ENCODE data around the gene SLC35C1. TPM values are rescaled to one million over a fixed set of nuclear protein-coding genes. Genes with fewer than 3 reads are reported as not detected.

Gene SLC35C1
- 8.9 and 10.4 TPM in 2 replicates for total RNA-seq (2021)
- long read RNA-seq, full-length matches to known transcripts, result 54 of 63 reads
- long read RNA-seq, partial matches to known transcripts, result 6 of 63 reads
- long read RNA-seq, other reads (novel, unspliced or antisense), result 3 of 63 reads

- Histone ChIP-seq H2AK5ac (ENCODE audit: insufficient read length, low read length) (no peak within 1 kb of the TSS), H2BK15ac (ENCODE audit: low read depth, low read length) (no peak within 1 kb of the TSS), H4K8ac (replicated peaks; ENCODE audit: insufficient read length, low read depth, low read length) (no peak within 1 kb of the TSS), H3K9ac (ENCODE audit: extremely low read depth, insufficient read length, low read length) (no peak within 1 kb of the TSS), H3K4me1 (ENCODE audit: insufficient read depth, low read length) (no peaks in the 10 kb centered on the region; the same call in 1 of the 2 replicates), H3K23ac (ENCODE audit: insufficient read length, low read depth, low read length) (no peak within 1 kb of the TSS), H3K27ac (ENCODE audit: insufficient read length, low read depth, low read length) (no peak within 1 kb of the TSS), H3T11ph (ENCODE audit: low read length) (no peak within 1 kb of the TSS), H3K27me3 (ENCODE audit: insufficient read depth, low read length) (peaks cover 2% of the 10 kb centered on the region; the same call in 1 of the 2 replicates), H4K91ac (ENCODE audit: insufficient read length, low read depth, low read length) (no peak within 1 kb of the TSS), H3K79me1 (ENCODE audit: insufficient read depth, low read depth, low read length, poor library complexity, severe bottlenecking) (no peaks in the 10 kb centered on the region), H2AFZ (ENCODE audit: low read length) (no peak within 1 kb of the TSS), H3K79me2 (ENCODE audit: insufficient read depth, low read length) (no peaks in the 10 kb centered on the region), H3K4me2 (ENCODE audit: insufficient read depth, insufficient read length, low read length) (peak within 1 kb of the TSS; percentile 64), H3K56ac (ENCODE audit: insufficient read length, low read depth, low read length) (no peak within 1 kb of the TSS), H2BK20ac (ENCODE audit: low read depth, low read length, poor library complexity, severe bottlenecking) (no peak within 1 kb of the TSS), H4K5ac (ENCODE audit: insufficient read length, low read depth, low read length) (no peak within 1 kb of the TSS), H3K4ac (ENCODE audit: low read depth, low read length) (no peak within 1 kb of the TSS), H2BK5ac (ENCODE audit: insufficient read length, low read length) (no peak within 1 kb of the TSS), H2BK120ac (ENCODE audit: low read depth, low read length, poor library complexity, severe bottlenecking) (no peak within 1 kb of the TSS), H4K20me1 (ENCODE audit: control insufficient read depth, insufficient read depth, insufficient read length) (no peaks in the 10 kb centered on the region), H3K9me3 (ENCODE audit: control insufficient read depth, low read depth, low read length) (no peaks in the 10 kb centered on the region), H3K14ac (ENCODE audit: insufficient read depth, low read length) (peak within 1 kb of the TSS; percentile 27), H3K18ac (ENCODE audit: insufficient read length, low read depth, low read length) (peak within 1 kb of the TSS; percentile 18), H3K23me2 (ENCODE audit: insufficient read length, low read depth, low read length, poor library complexity, severe bottlenecking) (peaks cover 14% of the 10 kb centered on the region), H2BK12ac (ENCODE audit: insufficient read length, low read depth, low read length) (no peak within 1 kb of the TSS)
- no peak for TF ChIP-seq CTCF (conservative IDR thresholded peaks at IDR 0.05)
- no CpG with 5 or more reads among the region's 49 CpGs for WGBS (ENCODE audit: extremely low coverage, insufficient read length, low lambda C conversion rate)
- H3K27ac Mint-ChIP-seq, result peak within 1 kb of the TSS in 2 of 3 experiments; percentile 59 to 95; a peak in 4 of 7 replicates
- DNase-seq, result peak; percentile 96
- H3K36me3 Mint-ChIP-seq (ENCODE audit: insufficient read depth in 1 of 3, low read depth in 3 of 3), result peaks cover 0 to 11% (median 7%) of the 10 kb centered on the region in 3 experiments; a peak in 4 of 7 replicates
- peaks cover 27% of the 10 kb centered on the region for H3K27me3 Mint-ChIP-seq (ENCODE audit: low read depth)
- H3K4me3 Mint-ChIP-seq, result peak within 1 kb of the TSS; percentile 82 to 92
- H3K4me1 Mint-ChIP-seq, result peaks cover 17 to 21% of the 10 kb centered on the region in 2 experiments
- H3K9me3 Mint-ChIP-seq, result peaks cover 0 to 2% of the 10 kb centered on the region in 2 experiments; a peak in 1 of 5 replicates
These were observed at the start of gene SLC35C1 for GRCh38 chr11:45804761-45805304. Gene SLC35C1, plus strand, starts transcription at chr11:45805149. Its CDS starts 653 bp downstream, at chr11:45805802.

Data from H9 (cell line).